GM19099 (cell line): ENCODE data around the gene SLC7A9.

Experiments used
- POLR2A ChIP-seq: IDR thresholded peaks from 3 replicates; pipeline ENCODE4 v1.6.1; 2011; ENCODE audit warnings: low read depth; ENCODE audit not compliant: insufficient read length; ENCODE audit errors: extremely low read depth

SLC7A9 gene

GRCh38 chr19:32852216-32852615, 17.4 kb downstream of the SLC7A9 start:
- TF ChIP-seq POLR2A, result no peak

DNA sequence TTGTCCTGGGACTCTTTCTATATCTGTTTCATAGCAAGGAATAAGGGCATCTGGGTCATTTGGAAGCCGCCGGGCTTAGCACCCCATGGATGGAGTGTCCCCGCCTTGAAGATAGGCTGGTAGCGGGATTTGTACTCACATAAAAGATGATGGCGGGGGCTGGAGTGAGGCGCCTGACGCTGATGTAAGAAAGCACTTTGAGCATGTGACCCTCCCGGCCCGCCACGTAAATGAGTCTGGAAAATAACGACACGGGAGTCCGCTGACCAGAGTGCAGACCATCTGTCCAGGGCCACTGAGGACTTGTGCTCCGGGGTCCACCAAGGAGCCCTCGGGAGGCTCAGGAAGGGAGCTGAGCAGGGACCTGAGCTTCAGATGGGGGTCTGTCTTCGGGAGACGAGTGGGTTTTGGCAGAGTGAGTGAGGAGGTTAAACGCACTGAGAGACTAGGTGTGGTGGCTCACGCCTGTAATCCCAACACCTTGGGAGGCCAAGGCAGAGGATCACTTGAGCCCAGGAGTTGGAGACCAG, 25.8 kb downstream of the SLC7A9 start:
- no peak for TF ChIP-seq POLR2A

DNA sequence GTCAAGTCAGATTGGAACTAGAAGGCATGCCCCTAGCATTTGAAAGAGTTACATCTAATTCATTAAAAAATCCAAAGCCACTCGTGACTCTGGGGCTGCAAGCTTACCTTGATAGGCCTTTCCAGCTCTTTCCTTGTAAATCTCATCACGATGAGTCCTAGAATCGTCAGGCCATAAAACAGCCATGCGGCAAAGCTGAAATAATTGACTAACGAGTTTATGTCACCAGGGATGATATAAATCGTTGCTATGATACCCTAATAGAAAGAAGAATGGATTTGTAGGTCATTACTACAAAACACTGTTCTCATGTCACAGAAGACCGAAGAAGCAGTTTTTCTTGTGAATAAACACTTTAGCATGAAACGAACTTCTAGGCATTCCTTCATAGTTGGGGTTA, 27.5 kb downstream of the SLC7A9 start:
- TF ChIP-seq POLR2A, result no peak

- no peak for TF ChIP-seq POLR2A
These were observed 32.0 kb downstream of the SLC7A9 start for GRCh38 chr19:32837531-32837930.

GRCh38 chr19:32831611-32832010, 38.0 kb downstream of the SLC7A9 start:
- TF ChIP-seq POLR2A, result no peak

DNA sequence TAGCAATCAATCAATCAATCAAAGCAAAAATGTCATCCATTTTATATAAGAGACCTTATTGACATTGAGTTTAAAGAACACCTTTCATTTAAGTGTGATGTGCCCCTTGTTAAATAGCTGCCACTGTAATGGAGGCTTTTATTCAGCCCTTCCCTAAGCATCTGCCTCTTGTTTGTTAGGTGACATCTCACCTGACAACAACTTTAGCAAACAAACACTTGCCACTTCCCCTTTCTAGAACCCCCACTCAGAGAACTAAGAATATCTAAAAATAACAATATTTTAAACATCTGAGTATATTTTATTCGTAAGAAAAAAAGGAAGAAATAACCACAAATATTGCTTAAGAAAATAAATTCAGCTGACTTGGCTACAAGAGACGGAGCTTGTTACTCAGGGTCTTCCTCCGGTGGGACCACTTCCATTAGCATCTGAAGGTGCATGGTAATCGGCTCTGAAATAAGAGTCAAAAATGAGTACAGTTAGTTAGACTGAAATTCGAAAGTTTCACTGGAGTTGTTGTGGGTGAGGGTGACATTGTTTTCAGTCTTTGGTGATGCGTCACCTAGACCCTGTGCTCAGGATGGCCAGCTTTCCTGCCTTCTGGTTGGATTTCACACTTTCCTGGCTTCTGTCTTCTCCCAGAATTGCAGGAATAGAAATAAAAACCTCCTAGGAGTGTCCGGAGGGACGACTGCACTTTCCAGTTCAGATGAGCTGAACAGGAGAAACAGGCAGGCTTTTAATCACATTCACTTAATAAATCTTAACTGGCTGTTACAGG, 39.1 kb downstream of the SLC7A9 start:
- no peak for TF ChIP-seq POLR2A

GRCh38 chr19:32829345-32829896, 40.1 kb downstream of the SLC7A9 start:
- no peak for TF ChIP-seq POLR2A

- TF ChIP-seq POLR2A, result no peak
These were observed 40.8 kb downstream of the SLC7A9 start for GRCh38 chr19:32828643-32829344.

- no peak for TF ChIP-seq POLR2A
These were observed 41.4 kb downstream of the SLC7A9 start for GRCh38 chr19:32828139-32828538.

DNA sequence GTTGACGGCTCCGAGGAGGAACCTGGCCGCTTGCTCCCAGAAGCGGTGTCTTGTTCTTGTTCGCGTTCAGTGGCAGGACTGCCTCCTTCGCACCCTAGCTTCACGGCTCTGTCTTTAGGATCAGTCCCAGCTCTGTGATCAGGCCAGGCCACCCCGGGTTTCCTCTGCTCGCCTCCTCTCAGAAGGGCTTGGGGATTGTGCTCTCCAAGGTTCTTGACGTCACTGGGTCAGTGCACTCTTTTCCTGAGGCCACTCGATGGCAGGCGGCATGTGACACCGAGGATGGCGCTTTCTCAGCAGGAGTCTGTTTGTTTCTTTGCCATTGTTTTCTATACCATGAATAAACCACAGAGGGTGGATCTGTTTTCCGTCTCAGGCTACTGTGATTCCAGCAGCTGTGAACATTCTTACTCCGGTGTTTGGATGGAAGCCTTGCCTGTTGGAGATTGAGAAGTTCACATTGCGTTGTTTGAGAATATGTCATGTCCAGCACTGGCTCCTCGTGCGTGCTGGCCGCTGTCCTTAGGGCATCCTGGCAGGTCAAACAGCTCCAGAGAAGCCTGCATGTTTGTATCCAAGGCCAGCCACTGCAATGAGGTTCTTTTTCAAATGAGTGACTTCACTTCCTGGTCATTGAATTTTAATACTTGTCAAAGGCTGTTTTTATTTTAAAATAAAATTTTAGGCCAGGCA, 44.5 kb downstream of the SLC7A9 start:
- no peak for TF ChIP-seq POLR2A

- no peak for TF ChIP-seq POLR2A
These were observed 45.3 kb downstream of the SLC7A9 start for GRCh38 chr19:32824191-32824751.

- no peak for TF ChIP-seq POLR2A
These were observed 45.8 kb downstream of the SLC7A9 start for GRCh38 chr19:32823747-32824102.

DNA sequence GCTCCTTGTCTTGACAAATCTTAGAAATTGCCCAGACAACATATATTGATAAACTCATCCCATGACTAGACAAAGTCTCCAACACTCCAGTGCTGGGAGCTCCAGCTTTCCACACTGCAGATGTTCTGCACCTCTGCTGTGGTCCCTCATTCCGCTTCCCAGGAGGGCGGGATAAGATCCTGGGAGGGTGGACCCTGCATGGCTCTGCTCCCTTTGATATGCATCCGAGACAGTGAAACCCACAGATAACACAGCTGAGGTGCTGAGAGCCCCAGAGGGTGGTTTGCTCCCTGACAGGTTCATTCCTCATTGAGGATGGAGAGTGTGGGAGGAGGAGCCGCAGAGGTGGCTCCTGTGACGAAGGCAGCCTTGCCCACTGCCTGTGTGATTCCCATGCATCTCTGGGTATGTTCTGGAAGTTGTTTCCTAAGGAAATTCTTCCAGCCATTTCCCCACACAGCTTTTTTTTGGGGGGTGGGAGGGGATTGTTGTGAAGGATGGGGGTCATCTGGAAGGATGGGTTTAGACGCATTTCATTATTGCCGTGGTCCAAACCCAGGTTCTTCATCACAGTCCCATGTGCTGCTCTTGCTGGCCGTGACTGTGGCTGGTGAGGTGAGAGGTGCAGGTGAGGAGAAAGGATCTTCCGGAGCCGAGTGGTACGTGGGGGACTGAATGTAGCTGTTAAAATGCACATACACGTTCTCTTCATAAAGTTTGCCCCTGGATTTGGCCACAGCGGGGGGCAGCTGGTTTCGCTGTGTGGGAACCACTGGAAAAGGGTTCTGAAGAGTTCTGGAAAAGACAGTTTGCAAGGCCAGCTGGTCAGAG, 46.4 kb downstream of the SLC7A9 start:
- TF ChIP-seq POLR2A, result no peak
